ENCODE results near the gene LARGE1.

The LARGE1 gene

GRCh38 chr22:33520904-33521780 lies 399.1 kb downstream of the LARGE1 start:
- no peak for DNase-seq (ENCODE audit: low read depth)

- no peak for DNase-seq (ENCODE audit: low read depth)
These were observed 400.0 kb downstream of the LARGE1 start for GRCh38 chr22:33519974-33520903.

GRCh38 chr22:33519071-33519973 lies 401.0 kb downstream of the LARGE1 start:
- DNase-seq (ENCODE audit: low read depth), result no peak

GRCh38 chr22:33518405-33518804 lies 401.9 kb downstream of the LARGE1 start:
- no peak for DNase-seq (ENCODE audit: low read depth)

DNA sequence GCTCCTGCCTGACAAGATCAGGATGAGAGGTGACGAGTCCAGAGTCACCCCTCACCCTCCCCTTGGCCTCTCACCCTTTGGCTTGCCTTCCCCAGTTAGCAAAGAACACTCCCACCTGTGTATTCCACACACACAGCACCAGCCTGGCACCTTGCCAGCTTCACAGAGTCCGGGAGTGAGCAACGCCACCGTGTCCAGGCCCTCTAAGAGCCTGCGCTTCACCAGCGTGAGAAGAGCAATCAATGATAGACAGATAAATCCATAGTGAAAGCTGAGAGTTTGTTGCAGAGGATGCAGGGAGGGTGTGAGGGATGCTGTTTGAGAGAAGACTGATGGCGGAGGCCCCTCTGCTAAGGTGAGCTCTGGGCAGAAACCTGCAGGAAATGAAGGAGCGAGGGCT lies 404.5 kb downstream of the LARGE1 start:
- no peak for DNase-seq (ENCODE audit: low read depth)

DNA sequence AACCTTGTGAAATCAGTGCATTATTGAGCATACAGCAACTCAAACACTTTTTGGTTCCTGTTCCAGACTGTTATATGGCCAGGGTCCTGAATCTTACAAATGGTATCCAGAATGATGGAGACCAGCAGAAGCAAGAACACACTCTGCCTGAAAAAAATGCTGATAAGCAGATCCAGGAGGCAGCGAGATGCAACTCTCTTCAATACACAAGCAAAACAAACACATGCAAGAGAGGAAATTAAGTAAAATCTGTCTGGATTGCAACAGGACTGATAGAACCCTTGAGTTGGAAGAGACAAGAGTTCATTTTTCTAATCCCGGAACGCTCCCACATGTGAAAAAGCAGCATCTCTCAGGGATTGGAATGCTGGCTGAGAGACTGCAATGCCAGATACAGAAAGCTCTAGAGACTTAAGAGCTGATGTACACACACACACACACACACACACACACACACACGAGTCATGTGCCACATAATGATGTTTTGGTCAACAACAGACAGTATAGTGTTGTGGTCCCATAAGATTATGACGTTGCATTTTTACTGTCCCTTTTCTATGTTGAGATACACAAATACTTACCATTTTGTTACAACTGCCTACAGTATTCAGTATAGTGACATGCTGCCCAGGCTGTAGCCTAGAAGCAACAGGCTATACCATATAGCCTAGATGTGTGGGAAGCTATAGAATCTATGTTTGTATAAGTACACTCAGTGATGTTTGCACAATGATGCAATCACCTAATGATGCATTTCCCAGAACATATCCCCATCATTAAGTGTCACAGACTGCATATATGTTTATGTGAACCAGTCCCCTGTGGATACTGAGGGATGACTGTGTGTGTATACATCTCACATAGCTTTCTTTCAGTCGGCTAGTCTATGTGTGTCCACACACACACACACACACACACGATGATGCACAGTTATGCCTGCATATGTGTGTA lies 406.6 kb downstream of the LARGE1 start:
- no peak for DNase-seq (ENCODE audit: low read depth)

DNA sequence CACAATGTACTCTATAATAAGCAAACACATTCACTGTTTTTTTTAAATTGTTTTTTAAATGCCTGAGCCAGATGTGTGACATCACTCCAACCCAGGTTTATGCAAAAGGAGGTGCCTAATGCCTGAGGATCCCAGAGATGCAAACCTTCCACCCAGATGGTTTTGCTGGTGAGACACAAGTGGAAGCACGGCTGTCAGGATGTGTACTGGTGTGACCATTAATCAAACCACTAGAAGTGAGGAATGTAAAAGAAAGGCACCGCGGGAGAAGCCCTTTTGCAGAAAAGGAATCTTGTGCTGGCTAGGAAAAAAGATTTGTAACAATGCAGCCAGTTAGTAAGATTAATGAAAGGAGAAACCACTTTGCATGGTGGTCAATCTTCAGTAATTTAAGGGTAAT lies 407.4 kb downstream of the LARGE1 start:
- no peak for DNase-seq (ENCODE audit: low read depth)

GRCh38 chr22:33510429-33510904 lies 409.8 kb downstream of the LARGE1 start:
- no peak for DNase-seq (ENCODE audit: low read depth)

DNA sequence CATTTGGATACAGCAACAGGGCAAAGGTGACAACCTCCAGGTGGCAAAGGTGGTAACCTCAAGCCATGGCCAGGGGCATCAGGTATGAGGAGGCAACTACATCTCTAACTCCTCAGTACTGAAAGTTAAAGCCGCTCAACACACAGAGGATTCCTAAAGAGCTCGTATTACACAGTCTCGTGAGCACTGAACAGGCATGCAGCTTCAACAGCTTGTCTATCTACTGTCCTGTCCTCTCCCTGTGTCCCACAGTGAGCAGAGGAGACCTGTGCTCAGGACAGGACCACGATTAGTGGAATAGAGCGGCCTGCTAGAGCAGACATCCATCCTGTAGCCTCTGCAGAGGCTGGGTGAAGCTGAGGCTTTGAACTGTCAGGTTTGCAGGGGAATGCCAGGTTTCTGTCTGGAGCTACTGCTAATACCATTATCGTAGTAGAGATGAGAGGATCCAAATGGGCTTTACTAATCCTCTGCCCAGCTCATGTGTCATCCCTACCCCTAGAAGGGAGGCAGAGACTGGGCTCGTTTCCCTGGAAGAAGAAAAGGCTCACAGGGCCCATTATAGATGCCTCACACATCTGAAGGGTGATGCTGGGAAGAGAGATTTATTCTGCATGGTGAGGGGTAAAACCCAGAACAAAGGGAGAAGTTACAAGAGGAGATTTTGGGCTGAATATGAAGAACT lies 415.2 kb downstream of the LARGE1 start:
- DNase-seq (ENCODE audit: low read depth), result no peak

DNA sequence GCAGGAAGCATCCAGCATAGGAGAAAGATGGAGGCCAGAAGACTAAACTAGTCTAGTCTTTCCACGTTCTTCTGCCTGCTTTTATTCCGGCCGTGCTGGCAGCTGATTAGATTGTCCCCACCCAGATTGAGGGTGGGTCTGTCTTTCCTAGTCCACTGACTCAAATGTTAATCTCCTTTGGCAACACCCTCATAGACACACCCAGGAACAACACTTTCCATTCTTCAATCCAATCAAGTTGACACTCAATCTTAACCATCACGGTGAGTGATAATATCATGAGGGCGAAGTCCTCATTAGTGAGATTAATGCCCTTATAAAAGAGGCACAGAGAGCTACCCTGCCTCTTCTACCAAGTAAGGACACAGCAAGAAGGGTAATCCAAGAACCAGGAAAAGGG lies 424.2 kb downstream of the LARGE1 start:
- no peak for DNase-seq (ENCODE audit: low read depth)

DNA sequence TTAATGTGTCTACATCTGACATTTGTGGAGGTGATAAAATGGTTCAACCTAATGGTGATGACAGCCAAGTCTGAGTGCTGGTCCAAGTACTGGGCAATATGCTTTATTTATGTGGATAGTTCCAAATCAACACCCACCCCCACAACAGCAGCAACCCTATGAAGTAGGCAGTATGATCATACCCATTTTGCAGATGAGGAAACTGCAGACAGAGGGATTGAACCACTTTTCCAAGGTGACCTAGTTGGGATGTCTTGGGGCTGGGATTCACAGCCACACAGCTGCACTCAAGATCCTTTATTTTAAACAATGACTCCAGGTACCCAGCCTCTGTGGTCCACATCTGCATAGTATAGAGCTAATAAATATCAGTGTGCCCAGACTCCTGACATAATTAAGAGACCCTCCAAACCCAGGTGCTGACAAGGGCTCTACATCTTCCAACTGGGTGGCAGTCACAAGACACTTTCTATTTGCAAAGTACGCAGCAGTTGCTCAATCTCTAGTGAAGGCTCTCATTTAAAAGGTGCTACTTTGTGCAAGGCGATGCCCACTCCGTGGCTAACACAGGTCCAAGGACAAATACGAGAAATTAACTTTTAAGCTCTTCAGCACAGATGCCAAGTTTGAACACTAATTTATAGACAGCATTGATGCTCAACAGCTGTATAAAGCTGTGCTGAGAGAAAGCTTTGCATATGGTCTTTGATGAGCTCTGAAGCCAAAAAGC lies 426.6 kb downstream of the LARGE1 start:
- DNase-seq (ENCODE audit: low read depth), result no peak

GRCh38 chr22:33492210-33492651 lies 428.0 kb downstream of the LARGE1 start:
- no peak for DNase-seq (ENCODE audit: low read depth)

- DNase-seq (ENCODE audit: low read depth), result no peak
These were observed 433.1 kb downstream of the LARGE1 start for GRCh38 chr22:33487041-33487716.

DNA sequence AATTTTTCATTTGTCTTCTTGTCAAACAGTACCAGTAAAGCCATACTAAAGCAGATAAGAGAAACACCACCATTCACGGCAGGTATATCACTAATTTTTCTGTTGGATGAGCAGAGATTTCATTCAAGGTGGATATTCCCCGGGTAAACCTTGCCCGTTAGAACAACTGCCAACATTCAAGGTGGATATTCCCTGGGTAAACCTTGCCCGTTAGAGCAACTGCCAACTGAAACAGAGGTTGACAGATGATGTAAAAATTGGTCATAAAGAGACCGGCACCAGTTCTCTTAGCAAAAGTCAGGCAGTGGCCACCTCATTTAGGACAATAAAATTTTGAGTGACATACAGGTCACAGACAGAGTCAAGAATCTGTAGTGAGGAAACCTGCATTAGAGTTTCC lies 438.7 kb downstream of the LARGE1 start:
- no peak for DNase-seq (ENCODE audit: low read depth)

- no peak for DNase-seq (ENCODE audit: low read depth)
These were observed 442.9 kb downstream of the LARGE1 start for GRCh38 chr22:33477120-33478111.

- DNase-seq (ENCODE audit: low read depth), result no peak
These were observed 443.6 kb downstream of the LARGE1 start for GRCh38 chr22:33476716-33477115.

DNA sequence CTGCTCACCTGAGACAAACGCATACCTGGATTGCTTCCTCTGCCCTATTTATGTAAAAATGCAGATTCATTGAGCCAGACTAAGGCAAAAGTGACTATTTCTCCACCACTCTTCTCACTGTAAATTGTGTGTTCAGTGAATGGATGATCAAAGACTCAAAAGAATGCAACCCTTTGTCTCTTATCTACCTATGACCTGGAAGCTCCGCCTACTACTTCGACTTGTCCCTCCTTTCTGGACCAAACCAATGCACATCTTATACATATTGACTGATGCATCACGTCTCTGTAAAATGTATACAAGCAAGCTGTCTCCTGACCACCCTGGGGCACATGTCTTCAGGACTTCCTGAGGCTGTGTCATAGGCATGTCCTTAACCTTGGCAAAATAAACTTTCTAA lies 444.1 kb downstream of the LARGE1 start:
- DNase-seq (ENCODE audit: low read depth), result no peak
